Muscle layer of colon (tissue), 2 donors: ENCODE results near the gene LIPG.

Experiments
- H3K27ac ChIP-seq: one replicate; pipeline ENCODE4 v1.7.0; 2013; ENCODE audit warnings: low read depth, mild to moderate bottlenecking, low read length, moderate library complexity
- H3K27me3 ChIP-seq, 2 donors: one replicate each; pipeline ENCODE4 v1.7.0; 2013; ENCODE audit warnings: low read length in 2 of 2, mild to moderate bottlenecking in 2 of 2; ENCODE audit not compliant: insufficient read depth in 2 of 2, control insufficient read depth in 1 of 2
- H3K36me3 ChIP-seq: one replicate; pipeline ENCODE4 v1.7.0; 2013; ENCODE audit warnings: mild to moderate bottlenecking, low read length; ENCODE audit not compliant: insufficient read depth
- H3K4me1 ChIP-seq: one replicate; pipeline ENCODE4 v1.7.0; 2013; ENCODE audit warnings: mild to moderate bottlenecking, low read length; ENCODE audit not compliant: insufficient read depth
- H3K4me3 ChIP-seq, 2 donors: one replicate each; pipeline ENCODE4 v1.7.0; 2013; ENCODE audit warnings: low read length in 2 of 2, low read depth in 1 of 2, mild to moderate bottlenecking in 1 of 2, moderate library complexity in 1 of 2
- H3K9ac ChIP-seq: one replicate; pipeline ENCODE4 v1.7.0; 2013; ENCODE audit warnings: low read length
- H3K9me3 ChIP-seq: one replicate; pipeline ENCODE4 v1.7.0; 2013; ENCODE audit warnings: mild to moderate bottlenecking, low read length
- donor health status: abdominal sarcoma.
- donor health status: Adenocarcinoma of cecum.

The LIPG gene

DNA sequence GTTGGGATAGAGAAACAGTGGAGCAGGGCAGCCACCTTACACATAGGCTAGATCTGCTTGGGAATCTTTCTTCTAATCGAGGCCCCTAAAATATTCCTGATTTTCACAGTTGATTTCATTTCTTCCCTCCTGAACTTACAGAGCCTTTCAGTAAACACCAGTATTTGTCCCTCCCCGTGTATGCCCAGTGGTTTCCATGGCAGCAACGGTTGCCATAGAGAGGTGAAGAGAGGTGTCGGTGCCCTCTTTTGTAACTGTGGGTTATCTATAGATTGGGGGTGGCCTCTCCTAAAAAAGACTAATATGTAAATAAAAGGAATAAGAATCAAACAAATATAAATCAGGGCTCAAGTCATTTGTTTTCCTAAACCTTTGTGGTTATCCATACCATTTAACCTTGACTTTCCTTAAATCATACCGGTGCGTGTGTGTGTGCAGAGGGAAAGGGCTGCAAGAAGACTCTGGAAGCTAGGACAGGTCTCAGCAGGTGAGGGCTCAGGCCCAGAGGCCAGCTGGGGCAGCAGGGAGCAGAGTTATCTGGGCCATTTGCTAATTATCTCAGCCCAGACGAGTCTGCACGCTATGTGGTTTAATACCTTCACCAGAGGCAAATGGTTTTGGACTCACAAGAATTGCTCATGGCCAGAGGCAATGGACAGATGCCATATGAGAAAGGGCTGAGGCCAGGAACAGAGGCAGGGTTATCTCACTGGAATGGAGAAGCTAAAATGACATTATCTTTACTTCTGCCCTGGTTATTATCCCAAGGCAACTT is 35.5 kb downstream of the LIPG start:
- H3K4me3 ChIP-seq = no peak overlapping the region
- no peaks in the 10 kb centered on the region for H3K27me3 ChIP-seq
- H3K27ac ChIP-seq = no peak overlapping the region
- H3K36me3 ChIP-seq = no peaks in the 10 kb centered on the region
- H3K9ac ChIP-seq = no peak overlapping the region
- H3K4me1 ChIP-seq = no peaks in the 10 kb centered on the region
- H3K9me3 ChIP-seq = no peaks in the 10 kb centered on the region

DNA sequence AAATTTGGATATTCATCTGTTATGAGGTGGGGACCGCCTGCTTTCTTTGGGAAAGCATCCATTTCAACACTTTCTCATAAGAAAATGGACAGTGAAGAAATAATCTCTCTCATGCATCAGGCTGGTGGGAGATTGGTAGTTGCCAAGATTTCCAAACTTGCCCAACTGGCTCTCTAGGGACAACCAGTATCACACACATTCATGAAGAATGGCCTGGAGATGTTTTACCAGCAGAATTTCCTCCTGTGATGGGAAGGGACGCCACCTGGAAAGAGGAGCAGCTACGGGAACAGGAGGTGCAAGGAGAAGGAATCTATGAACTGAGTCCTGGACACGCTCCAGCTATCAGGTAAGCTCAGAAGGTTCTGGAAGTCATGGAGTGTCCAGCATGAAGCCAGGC is 39.4 kb downstream of the LIPG start:
- no peaks in the 10 kb centered on the region for H3K9me3 ChIP-seq
- no peak overlapping the region for H3K27ac ChIP-seq
- H3K4me1 ChIP-seq = no peaks in the 10 kb centered on the region
- no peak overlapping the region for H3K9ac ChIP-seq
- no peaks in the 10 kb centered on the region for H3K27me3 ChIP-seq
- no peak overlapping the region for H3K4me3 ChIP-seq
- H3K36me3 ChIP-seq = no peaks in the 10 kb centered on the region

DNA sequence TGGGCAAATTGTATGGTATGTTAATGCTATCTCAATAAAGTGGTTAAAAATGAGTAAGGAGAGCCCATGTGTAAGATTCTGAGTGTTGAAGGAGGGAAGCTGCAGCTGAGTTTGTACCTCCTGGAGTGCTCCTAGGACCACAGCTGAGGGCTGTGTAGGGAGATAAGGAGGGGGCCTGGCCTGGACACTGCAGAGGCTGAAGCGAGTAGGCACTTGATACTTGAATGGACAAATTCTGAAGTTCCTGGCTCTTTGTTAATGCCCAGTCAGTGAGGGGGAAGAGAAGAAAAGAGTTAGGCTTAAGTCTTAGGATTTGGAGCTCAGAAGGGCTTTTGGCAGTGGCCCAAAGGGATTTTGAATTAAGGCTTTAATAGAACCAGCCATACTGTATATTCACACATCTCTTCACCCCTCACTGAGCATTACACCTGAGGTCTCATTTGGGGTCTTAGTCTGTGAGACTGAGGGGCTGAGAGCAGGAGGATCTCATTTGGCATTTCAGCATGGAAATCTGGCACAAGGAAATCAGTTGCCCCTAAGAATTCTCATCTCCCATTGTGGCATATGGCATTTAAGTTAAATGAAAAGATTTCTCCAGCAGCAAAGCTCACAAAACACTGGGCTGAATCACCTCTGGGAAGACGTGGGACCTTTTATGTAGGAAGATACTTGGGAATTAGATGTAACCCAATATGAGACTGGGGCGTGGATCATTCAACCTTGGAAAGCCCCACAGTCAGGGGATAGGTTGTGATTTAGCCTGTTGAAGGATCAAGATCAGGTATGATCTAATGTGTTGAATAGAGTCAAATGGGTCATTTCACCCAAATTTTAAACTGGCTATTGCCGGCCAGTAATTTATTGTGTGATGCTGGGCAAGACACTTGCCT is 46.8 kb downstream of the LIPG start:
- no peak overlapping the region for H3K9ac ChIP-seq
- H3K36me3 ChIP-seq = no peaks in the 10 kb centered on the region
- no peak overlapping the region for H3K4me3 ChIP-seq
- H3K27ac ChIP-seq = no peak overlapping the region
- no peaks in the 10 kb centered on the region for H3K27me3 ChIP-seq
- no peaks in the 10 kb centered on the region for H3K9me3 ChIP-seq
- peaks cover 6% of the 10 kb centered on the region for H3K4me1 ChIP-seq

GRCh38 chr18:49609256-49610021 is 47.6 kb downstream of the LIPG start:
- no peak overlapping the region for H3K4me3 ChIP-seq
- no peak overlapping the region for H3K27ac ChIP-seq
- no peaks in the 10 kb centered on the region for H3K27me3 ChIP-seq
- peaks cover 6% of the 10 kb centered on the region for H3K4me1 ChIP-seq
- no peaks in the 10 kb centered on the region for H3K36me3 ChIP-seq
- no peaks in the 10 kb centered on the region for H3K9me3 ChIP-seq
- H3K9ac ChIP-seq = no peak overlapping the region

- H3K27me3 ChIP-seq = no peaks in the 10 kb centered on the region
- no peak overlapping the region for H3K4me3 ChIP-seq
- no peaks in the 10 kb centered on the region for H3K36me3 ChIP-seq
- H3K9ac ChIP-seq = no peak overlapping the region
- peaks cover 6% of the 10 kb centered on the region for H3K4me1 ChIP-seq
- no peak overlapping the region for H3K27ac ChIP-seq
- no peaks in the 10 kb centered on the region for H3K9me3 ChIP-seq
Observed at GRCh38 chr18:49610022-49610445, 48.2 kb downstream of the LIPG start.

DNA sequence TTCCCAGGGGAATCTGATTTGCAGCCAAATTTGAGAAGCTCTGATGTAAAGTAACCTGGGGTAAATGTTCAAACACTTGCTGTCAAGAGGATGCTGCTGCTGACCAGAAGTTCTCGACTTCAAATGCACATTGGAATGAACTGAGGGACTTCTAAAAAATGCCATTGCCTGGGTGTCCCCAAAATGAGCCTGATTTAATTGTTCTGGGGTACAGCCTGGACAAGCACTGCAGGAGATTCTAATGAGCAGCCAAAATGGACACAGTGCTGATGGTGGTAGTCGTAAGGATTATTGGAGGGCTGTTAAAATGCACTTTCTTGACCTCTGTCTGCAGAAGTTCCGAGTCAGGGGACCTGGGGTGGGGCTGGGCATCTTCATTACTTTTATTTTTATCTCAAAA is 49.5 kb downstream of the LIPG start:
- Histone ChIP-seq H3K9ac (no peak overlapping the region), H3K36me3 (no peaks in the 10 kb centered on the region), H3K4me3 (no peak overlapping the region), H3K4me1 (peaks cover 6% of the 10 kb centered on the region), H3K27me3 (no peaks in the 10 kb centered on the region), H3K9me3 (no peaks in the 10 kb centered on the region), H3K27ac (no peak overlapping the region)

DNA sequence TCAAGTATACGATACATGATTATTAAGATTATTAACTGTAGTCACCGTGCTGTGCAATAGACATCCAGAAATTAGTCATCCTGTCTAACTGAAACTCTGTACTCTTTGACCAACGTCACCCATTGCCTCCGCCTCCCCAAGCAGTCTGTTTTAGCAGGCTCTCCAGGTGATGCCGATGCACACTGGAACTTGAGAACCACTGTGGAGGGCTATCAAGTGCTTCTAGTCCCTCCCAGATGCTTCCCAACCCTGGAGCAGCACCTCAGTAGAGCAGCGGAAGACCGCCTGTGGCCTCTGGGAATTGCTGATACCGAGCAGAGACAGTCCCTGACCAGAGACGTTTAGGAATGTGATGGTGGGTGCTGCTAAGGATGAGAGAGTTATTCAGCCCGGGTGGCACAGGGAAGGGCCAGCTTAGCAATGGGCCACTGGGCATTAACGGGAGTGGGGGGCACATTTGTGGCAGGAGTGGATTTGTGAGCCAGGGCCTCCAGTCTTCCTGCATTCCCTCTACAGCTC is 50.7 kb downstream of the LIPG start:
- Histone ChIP-seq H3K4me3 (no peak overlapping the region), H3K27me3 (no peaks in the 10 kb centered on the region), H3K9ac (no peak overlapping the region), H3K36me3 (no peaks in the 10 kb centered on the region), H3K9me3 (no peaks in the 10 kb centered on the region), H3K27ac (no peak overlapping the region), H3K4me1 (peaks cover 10% of the 10 kb centered on the region)

- Histone ChIP-seq H3K9me3 (no peaks in the 10 kb centered on the region), H3K9ac (no peak overlapping the region), H3K27me3 (no peaks in the 10 kb centered on the region), H3K27ac (no peak overlapping the region), H3K4me1 (peaks cover 16% of the 10 kb centered on the region), H3K36me3 (no peaks in the 10 kb centered on the region), H3K4me3 (no peak overlapping the region)
Observed at GRCh38 chr18:49613141-49613640, 51.3 kb downstream of the LIPG start.

GRCh38 chr18:49613641-49614151 is 51.8 kb downstream of the LIPG start:
- H3K9ac ChIP-seq = no peak overlapping the region
- no peak overlapping the region for H3K4me3 ChIP-seq
- no peaks in the 10 kb centered on the region for H3K9me3 ChIP-seq
- peaks cover 19% of the 10 kb centered on the region for H3K4me1 ChIP-seq
- no peaks in the 10 kb centered on the region for H3K36me3 ChIP-seq
- no peak overlapping the region for H3K27ac ChIP-seq
- no peaks in the 10 kb centered on the region for H3K27me3 ChIP-seq

GRCh38 chr18:49616618-49617328 is 54.9 kb downstream of the LIPG start:
- no peak overlapping the region for H3K27ac ChIP-seq
- no peaks in the 10 kb centered on the region for H3K27me3 ChIP-seq

More at GRCh38 chr18:49616618-49617328, 54.9 kb downstream of the LIPG start:
- Histone ChIP-seq H3K36me3 (no peaks in the 10 kb centered on the region), H3K9me3 (no peaks in the 10 kb centered on the region), H3K4me3 (no peak overlapping the region), H3K4me1 (peaks cover 26% of the 10 kb centered on the region), H3K9ac (no peak overlapping the region)
